Measurements from ENCODE around the gene ATP2B2.

The ATP2B2 gene

GRCh38 chr3:10350324-10350985 is 154.9 kb downstream of the ATP2B2 start:
- in situ Hi-C loops (cut with MboI; ENCODE audit: low sequenced_read_pairs) = no loop called here

- in situ Hi-C loops (cut with MboI; ENCODE audit: low sequenced_read_pairs) = no loop called here
Measured at GRCh38 chr3:10349801-10350200, 155.6 kb downstream of the ATP2B2 start.

GRCh38 chr3:10348404-10348721 is 157.0 kb downstream of the ATP2B2 start:
- in situ Hi-C loops (cut with MboI; ENCODE audit: low sequenced_read_pairs) = no loop called here

DNA sequence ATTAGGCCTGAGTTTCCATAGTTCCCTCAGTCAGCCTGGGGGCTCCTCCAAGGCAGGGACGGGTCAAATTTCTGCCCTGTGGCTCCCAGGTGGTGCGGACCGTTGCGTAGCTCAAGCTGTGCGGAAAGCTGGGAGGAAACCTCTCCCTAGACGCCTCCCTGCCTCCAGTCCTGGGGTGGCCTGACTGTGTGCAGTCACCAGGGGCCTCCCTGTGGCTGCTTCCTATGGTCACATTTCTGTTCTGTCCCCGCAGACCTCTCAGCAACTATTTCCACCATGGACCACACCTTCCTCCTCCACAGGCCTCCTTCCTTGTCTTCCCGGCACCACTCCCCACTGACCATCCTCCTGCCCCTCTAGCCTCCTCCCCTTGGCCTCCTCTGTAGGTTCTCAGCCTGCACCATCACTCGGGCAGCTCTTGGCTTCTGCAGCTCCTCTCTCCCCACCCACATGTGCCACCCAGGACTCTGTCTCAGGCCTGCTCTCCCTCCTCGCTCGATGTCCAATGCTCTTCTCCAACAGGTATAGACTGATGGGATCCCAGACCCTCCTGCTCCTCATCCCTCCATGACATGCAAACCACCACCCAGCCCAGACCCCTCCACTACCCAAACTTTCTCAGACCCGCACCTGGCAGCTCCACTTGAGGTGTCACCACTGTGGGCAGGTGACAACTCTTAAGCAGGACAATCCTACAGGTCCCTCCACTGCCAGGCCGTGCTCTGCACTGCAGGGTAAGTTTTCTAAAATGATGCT is 157.6 kb downstream of the ATP2B2 start:
- in situ Hi-C loops (cut with MboI; ENCODE audit: low sequenced_read_pairs) = no loop called here

DNA sequence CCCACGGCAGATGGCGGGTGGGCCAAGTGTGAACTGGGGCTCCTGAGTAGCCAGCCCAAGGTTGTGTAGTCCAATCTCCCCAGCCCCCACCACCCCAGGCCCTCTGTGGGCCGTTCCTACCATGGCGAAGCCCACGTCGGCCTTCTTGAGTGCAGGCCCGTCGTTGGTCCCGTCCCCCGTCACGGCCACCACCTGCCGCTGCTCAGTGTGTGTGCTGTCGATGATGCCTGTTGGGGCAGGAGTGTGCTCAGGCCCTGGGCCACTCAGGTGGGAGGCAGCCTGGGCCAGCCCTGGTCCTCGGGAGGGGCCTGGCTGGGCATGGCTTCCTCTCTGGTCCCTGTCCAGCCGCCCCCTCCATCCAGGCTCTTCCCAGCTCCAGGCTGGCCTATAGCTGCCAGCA is 159.5 kb downstream of the ATP2B2 start:
- in situ Hi-C loops (cut with MboI; ENCODE audit: low sequenced_read_pairs) = no loop called here

GRCh38 chr3:10344944-10345575 is 160.3 kb downstream of the ATP2B2 start:
- in situ Hi-C loops (cut with MboI; ENCODE audit: low sequenced_read_pairs) = no loop called here

GRCh38 chr3:10344147-10344943 is 161.0 kb downstream of the ATP2B2 start:
- in situ Hi-C loops (cut with MboI; ENCODE audit: low sequenced_read_pairs) = no loop called here

DNA sequence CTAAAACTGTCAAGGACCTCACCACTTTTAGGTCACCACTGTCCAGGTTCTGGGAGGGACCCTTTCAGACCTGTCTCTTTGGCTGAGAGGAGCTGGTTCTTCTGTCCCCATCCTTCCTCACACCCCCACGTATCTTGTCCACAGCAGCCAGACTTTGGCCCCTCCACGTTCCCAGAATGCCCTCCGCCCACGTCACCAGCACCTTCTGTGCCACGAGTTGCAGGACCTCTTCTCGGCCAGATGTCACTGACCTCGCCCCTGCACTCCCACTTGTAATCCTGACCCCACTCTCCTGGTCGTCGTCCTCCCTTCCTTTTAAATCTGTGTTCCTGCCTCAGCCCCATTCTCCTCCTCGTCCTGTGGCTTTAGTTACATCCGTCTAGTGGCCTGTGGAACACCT is 161.9 kb downstream of the ATP2B2 start:
- in situ Hi-C loops (cut with MboI; ENCODE audit: low sequenced_read_pairs) = no loop called here

GRCh38 chr3:10342781-10343180 is 162.6 kb downstream of the ATP2B2 start:
- in situ Hi-C loops (cut with MboI; ENCODE audit: low sequenced_read_pairs) = no loop called here

DNA sequence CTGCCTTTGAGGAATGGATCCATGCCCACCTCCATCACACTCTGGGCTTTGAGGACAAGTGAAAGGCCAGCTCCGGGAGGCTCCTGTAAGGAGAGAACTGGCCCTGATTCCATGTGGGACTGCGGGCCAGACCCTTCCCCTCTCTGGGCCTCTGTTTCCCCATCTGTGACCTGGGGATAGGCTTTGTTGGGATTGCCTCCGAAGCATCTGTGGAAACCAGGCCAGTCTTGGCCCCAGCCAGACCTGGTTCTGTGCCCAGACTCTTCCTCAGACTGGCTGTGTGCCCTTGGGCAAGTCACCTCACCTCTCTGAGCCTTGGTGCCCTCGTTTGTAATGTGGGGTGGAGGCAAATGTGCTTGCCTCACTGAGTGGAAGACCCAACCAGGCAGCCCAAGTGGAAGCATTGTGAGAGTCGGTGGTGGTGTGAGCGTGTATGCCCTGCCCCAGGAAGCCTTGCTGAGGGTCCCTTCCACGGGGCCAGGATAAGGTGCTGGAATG is 163.4 kb downstream of the ATP2B2 start:
- in situ Hi-C loops (cut with MboI; ENCODE audit: low sequenced_read_pairs) = no loop called here

GRCh38 chr3:10340476-10340875 is 164.9 kb downstream of the ATP2B2 start:
- in situ Hi-C loops (cut with MboI; ENCODE audit: low sequenced_read_pairs) = no loop called here

DNA sequence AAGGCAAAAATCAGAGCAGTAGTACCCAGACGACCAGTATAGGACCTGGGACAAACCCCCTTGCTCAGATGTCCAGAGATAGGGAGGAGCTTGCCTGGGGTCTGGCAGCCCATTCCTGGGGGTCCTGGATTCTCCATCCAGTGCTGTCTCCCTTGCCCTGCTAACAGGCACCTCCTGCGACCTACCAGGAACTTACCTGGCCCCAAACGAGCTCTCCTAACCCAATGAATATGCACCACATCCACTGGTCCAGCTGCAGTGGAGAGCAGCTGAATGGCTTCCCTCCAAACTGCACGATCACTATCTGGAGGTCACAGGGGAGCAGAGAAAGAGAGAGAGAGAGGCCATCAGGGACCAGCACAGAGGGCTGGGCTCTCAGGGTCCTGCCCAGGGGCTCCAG is 165.3 kb downstream of the ATP2B2 start:
- in situ Hi-C loops (cut with MboI; ENCODE audit: low sequenced_read_pairs) = no loop called here

DNA sequence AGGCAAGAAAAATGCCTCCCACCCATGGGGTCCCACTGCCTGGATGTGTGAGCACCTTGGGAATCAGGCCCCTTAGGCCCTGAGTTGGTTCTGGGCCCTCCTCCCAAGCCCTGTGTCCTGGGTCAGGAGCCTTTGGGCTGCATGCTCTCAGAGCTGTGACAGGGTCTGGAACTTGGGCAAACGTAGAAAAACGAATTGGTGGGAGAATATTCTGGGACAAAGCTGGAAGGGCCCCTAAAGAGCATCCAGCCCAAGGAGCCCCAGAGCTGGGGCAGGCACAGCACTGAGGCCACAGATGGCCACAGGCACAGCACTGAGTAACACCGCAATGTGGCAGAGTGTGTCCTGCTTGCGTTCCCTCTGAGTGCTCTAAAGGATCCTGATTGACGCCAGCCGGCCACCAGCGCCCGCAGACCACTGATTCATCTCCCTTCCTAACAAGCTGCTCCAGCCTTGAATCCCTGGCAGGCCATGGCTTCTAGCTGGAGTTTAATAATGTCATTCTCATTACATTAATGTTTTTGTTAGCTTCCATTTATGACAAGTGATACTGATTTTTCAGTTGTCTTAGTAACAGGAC is 165.9 kb downstream of the ATP2B2 start:
- in situ Hi-C loops (cut with MboI; ENCODE audit: low sequenced_read_pairs) = no loop called here

GRCh38 chr3:10338591-10339353 is 166.6 kb downstream of the ATP2B2 start:
- in situ Hi-C loops (cut with MboI; ENCODE audit: low sequenced_read_pairs) = no loop called here

GRCh38 chr3:10338164-10338470 is 167.3 kb downstream of the ATP2B2 start:
- in situ Hi-C loops (cut with MboI; ENCODE audit: low sequenced_read_pairs) = no loop called here

DNA sequence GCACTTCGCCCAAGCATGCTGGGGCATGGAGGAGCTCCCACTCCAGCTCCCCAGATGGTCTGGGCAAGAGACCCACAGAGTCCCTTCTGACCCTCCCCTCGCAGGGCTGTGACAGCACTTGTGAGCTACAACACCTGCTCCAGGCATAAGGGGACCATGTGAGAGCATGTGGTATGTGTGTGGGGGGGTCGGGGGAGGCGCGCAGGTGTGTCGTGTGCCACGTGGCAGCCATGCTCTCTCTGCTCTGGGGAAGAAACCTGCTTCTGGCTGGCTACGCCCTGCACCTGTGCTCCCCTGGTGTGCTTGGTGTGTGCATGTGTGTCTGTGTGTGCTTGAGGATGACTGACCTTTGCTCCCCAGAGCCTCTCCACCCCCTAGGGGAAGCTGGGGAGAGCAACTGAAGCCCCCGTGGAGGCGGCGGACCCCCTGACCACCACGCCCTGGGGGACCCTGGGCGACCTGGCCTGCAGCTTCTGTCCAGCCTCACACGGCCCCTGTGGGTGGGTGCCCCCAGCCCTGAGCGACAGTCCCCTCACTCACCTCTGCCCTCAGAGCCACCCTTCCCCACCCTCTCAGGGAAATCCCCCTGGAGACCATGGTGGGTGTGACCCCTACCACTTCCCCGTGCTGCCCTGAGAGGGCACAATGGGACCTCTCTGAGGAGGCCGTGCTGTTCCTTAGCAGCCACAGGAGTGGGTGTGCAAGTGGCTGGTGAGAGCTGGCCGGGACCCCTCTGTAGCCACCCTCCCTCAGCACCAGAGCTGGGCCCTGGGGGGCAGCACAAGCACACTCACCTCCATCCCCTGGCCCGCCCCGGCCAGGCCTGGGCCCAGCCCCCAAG is 167.8 kb downstream of the ATP2B2 start:
- in situ Hi-C loops (cut with MboI; ENCODE audit: low sequenced_read_pairs) = no loop called here

DNA sequence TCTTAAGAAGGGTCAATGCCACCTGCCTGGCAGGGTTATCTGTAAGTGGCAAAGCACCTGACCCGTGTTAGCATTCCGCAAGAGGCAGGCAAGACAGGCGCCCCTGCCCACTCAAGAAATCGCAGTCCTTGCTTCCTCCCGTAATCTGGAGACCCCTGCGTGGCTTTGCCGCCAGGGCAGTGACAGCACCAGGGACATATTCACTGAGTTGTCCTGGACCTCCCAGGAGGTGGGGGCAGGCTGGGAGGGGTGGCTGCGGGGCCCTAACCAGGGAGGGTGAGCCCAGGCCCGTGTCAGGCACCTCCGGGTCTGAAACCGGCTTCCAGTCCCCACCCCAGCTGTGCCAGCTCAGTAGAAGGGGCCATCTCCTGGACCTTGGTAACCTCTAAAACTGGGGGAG is 168.6 kb downstream of the ATP2B2 start:
- in situ Hi-C loops (cut with MboI; ENCODE audit: low sequenced_read_pairs) = no loop called here

DNA sequence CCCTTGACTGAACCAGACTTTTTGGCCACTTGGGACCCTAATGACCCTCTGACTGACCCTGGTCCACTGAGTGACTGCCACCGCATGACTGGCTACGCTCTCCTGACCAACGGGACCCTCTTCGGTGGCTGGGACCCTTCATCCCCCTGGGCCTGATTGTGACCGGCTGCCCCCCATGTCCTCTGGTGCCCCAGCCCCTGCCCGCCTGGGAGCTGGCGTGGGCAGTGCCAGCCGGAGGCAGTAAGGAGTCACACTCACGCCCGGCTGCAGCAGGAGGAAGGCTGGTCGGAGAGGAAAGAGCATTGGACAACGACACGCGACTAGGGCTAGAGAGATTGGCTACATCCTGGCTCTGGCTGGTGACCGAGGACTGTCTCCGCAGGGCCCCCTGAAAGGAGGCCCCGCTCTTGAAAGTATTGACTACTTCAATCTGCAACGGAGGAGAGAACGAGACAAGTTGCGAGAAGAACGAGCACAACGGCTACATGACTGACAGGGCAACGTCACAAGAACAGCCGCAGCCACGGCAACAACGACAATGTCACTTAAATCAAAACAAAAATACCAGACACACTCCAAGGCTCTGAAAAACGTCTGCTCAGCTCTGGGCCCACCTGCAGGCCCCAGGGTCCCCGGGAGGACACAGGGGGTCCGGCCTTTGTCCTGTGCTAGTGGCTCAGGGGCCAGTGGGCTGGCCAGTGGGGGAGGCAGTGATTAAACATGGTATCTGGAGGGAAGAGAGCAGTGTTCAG is 169.3 kb downstream of the ATP2B2 start:
- in situ Hi-C loops (cut with MboI; ENCODE audit: low sequenced_read_pairs) = no loop called here

All from hTERT RPE-1 (cell line).